ENCODE data around the gene ADRA2C. TPM values are rescaled to one million over a fixed set of nuclear protein-coding genes. Genes with fewer than 3 reads are reported as not detected.

ADRA2C gene
- polyA plus RNA-seq, 2 of the 4 experiments (the other 2 are of a cell fraction): 1.9 to 4.1 TPM

DNA sequence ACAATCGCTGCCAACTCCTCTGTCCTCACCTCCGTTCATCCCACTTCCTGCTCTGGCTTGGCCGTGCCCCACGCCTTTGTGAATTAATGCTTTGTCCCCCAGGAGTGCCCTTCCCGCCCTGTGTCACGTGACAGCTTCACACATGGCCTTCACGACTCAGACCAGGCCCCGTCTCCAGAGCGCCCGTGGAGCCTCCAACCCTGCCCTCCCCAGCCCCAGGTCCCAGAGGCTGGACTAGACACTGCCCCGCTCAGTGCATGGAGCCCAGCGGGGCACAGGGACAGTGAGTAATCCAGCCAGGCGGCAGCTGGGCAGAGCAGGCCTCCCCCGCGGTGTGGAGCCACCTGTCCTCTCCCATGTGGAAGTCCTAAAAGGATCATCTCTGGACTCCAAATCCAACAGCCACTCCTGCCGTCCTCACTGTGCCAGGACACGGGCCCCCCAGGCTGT lies 7.4 kb downstream of the ADRA2C start:
- ChIA-PET POLR2A (no interaction called here), CTCF (interaction anchor here (1.8 kb wide), 1 partner anchor 9 kb away, joined by 7 read pairs; no protein-coding TSS in a partner anchor)
- Histone ChIP-seq H3K4me3 (no peak overlapping the region), H3K4me2 (no peak overlapping the region), H3K27ac (no peak overlapping the region), H3K4me1 (no peaks in the 10 kb centered on the region), H3K9me3 (no peaks in the 10 kb centered on the region)
- no peak for ATAC-seq
- TF ChIP-seq, protein P1, sequence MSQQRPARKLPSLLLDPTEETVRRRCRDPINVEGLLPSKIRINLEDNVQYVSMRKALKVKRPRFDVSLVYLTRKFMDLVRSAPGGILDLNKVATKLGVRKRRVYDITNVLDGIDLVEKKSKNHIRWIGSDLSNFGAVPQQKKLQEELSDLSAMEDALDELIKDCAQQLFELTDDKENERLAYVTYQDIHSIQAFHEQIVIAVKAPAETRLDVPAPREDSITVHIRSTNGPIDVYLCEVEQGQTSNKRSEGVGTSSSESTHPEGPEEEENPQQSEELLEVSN (IDR thresholded peaks at IDR 0.05; ENCODE audit: borderline replicate concordance, low read depth): no peak
- no peak for DNase-seq (ENCODE audit: low read depth in 1 of 2, low spot score in 1 of 2)
- FAIRE-seq: no peak
- 72% methylated on average over 10 of the region's 17 CpGs for WGBS (ENCODE audit: missing lambda C conversion rate)

DNA sequence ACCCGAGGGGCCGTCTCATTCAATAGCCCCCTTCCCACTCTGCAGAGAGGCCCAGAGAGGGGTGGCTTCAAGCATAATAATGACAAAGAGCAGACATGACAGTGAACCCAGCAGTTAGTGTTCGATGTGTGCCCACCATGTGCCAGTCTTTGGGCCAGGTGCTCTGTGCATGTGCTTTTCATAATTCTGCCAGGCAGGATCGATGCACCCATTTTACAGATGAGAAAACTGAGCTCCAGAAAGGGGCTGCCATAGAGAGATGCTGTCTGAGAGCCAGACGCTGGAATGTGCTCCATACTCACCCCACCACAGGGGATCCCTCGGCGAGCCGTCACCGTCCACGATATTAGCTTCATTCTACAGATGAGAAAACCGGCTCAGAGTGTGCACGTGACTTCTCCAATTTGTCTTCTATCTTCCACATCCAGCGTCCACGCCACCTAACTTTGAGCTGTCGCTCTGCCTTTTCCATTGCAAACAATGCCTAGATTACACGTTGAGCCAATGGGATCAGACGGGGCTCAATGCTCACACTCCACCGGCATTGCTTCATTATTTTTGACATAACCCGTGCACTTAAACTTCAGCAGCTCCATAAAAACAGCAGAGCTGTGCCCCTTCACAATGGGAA lies 8.2 kb downstream of the ADRA2C start:
- H3K4me3 ChIP-seq: no peak overlapping the region
- POLR2A ChIA-PET: no interaction called here
- ATAC-seq (no peak), DNase-seq (ENCODE audit: low read depth in 1 of 2, low spot score in 1 of 2) (no peak), FAIRE-seq (no peak)
- no peaks in the 10 kb centered on the region for H3K9me3 ChIP-seq
- CTCF ChIA-PET: interaction anchor here (1.7 to 1.8 kb wide), 2 partner anchors 9 kb away, joined by 7 read pairs; no protein-coding TSS in a partner anchor
- WGBS (ENCODE audit: missing lambda C conversion rate): 66% methylated on average over 17 of the region's 19 CpGs
- no peak for TF ChIP-seq EHMT2 (IDR thresholded peaks at IDR 0.05; ENCODE audit: low read depth)
- TF ChIP-seq RAD21 (conservative IDR thresholded peaks at IDR 0.05 in 1 of 2, IDR thresholded peaks at IDR 0.05 in 1 of 2): no peak
- TF ChIP-seq HDAC2 (IDR thresholded peaks at IDR 0.05): no peak
- no peak for TF ChIP-seq BHLHE40 (IDR thresholded peaks at IDR 0.05; ENCODE audit: low read depth, low read length)
- TF ChIP-seq, protein P2, sequence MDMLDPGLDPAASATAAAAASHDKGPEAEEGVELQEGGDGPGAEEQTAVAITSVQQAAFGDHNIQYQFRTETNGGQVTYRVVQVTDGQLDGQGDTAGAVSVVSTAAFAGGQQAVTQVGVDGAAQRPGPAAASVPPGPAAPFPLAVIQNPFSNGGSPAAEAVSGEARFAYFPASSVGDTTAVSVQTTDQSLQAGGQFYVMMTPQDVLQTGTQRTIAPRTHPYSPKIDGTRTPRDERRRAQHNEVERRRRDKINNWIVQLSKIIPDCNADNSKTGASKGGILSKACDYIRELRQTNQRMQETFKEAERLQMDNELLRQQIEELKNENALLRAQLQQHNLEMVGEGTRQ (IDR thresholded peaks at IDR 0.05): no peak
- TF ChIP-seq, protein P3, sequence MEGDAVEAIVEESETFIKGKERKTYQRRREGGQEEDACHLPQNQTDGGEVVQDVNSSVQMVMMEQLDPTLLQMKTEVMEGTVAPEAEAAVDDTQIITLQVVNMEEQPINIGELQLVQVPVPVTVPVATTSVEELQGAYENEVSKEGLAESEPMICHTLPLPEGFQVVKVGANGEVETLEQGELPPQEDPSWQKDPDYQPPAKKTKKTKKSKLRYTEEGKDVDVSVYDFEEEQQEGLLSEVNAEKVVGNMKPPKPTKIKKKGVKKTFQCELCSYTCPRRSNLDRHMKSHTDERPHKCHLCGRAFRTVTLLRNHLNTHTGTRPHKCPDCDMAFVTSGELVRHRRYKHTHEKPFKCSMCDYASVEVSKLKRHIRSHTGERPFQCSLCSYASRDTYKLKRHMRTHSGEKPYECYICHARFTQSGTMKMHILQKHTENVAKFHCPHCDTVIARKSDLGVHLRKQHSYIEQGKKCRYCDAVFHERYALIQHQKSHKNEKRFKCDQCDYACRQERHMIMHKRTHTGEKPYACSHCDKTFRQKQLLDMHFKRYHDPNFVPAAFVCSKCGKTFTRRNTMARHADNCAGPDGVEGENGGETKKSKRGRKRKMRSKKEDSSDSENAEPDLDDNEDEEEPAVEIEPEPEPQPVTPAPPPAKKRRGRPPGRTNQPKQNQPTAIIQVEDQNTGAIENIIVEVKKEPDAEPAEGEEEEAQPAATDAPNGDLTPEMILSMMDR (IDR thresholded peaks at IDR 0.05): no peak
- no peak for TF ChIP-seq TFCP2L1 (CRISPR knock-in tag; IDR thresholded peaks at IDR 0.05)
- TF ChIP-seq, protein P4, sequence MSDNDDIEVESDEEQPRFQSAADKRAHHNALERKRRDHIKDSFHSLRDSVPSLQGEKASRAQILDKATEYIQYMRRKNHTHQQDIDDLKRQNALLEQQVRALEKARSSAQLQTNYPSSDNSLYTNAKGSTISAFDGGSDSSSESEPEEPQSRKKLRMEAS (IDR thresholded peaks at IDR 0.05): no peak
- TF ChIP-seq MAFK (IDR thresholded peaks at IDR 0.05; ENCODE audit: partially characterized antibody): no peak
- TF ChIP-seq, protein P5, sequence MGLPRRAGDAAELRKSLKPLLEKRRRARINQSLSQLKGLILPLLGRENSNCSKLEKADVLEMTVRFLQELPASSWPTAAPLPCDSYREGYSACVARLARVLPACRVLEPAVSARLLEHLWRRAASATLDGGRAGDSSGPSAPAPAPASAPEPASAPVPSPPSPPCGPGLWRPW (IDR thresholded peaks at IDR 0.05): no peak
- no peak for TF ChIP-seq JUN (IDR thresholded peaks at IDR 0.05)
- TF ChIP-seq CBX8 (IDR thresholded peaks at IDR 0.05): no peak
- TF ChIP-seq HOXA7 (CRISPR knock-in tag; IDR thresholded peaks at IDR 0.05): no peak
- TF ChIP-seq, protein P6, sequence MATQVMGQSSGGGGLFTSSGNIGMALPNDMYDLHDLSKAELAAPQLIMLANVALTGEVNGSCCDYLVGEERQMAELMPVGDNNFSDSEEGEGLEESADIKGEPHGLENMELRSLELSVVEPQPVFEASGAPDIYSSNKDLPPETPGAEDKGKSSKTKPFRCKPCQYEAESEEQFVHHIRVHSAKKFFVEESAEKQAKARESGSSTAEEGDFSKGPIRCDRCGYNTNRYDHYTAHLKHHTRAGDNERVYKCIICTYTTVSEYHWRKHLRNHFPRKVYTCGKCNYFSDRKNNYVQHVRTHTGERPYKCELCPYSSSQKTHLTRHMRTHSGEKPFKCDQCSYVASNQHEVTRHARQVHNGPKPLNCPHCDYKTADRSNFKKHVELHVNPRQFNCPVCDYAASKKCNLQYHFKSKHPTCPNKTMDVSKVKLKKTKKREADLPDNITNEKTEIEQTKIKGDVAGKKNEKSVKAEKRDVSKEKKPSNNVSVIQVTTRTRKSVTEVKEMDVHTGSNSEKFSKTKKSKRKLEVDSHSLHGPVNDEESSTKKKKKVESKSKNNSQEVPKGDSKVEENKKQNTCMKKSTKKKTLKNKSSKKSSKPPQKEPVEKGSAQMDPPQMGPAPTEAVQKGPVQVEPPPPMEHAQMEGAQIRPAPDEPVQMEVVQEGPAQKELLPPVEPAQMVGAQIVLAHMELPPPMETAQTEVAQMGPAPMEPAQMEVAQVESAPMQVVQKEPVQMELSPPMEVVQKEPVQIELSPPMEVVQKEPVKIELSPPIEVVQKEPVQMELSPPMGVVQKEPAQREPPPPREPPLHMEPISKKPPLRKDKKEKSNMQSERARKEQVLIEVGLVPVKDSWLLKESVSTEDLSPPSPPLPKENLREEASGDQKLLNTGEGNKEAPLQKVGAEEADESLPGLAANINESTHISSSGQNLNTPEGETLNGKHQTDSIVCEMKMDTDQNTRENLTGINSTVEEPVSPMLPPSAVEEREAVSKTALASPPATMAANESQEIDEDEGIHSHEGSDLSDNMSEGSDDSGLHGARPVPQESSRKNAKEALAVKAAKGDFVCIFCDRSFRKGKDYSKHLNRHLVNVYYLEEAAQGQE (IDR thresholded peaks at IDR 0.05): no peak
- TF ChIP-seq HEYL (CRISPR knock-in tag; IDR thresholded peaks at IDR 0.05): no peak
- TF ChIP-seq ZC3H11A (IDR thresholded peaks at IDR 0.05): no peak
- no peak for TF ChIP-seq MAZ (IDR thresholded peaks at IDR 0.05; ENCODE audit: borderline replicate concordance, low read depth, low read length)
- H3K27ac ChIP-seq: no peak overlapping the region
- H3K4me1 ChIP-seq: no peaks in the 10 kb centered on the region
- no peak overlapping the region for H3K4me2 ChIP-seq
